Muscle of leg (tissue), 11 donors: ENCODE data around the gene ABHD13. TPM values are rescaled to one million over a fixed set of nuclear protein-coding genes. Genes with fewer than 3 reads are reported as not detected.

Experiments used
- DNase-seq: peaks from one replicate; pipeline ENCODE4 v3.0.0; 2013
- H3K27ac ChIP-seq: one replicate; pipeline ENCODE4 v1.5.1; 2013; ENCODE audit warnings: mild to moderate bottlenecking, low read length, control low read depth
- H3K27me3 ChIP-seq: one replicate; pipeline ENCODE4 v1.6.1; 2013; ENCODE audit warnings: low read length; ENCODE audit not compliant: control insufficient read depth, insufficient read depth
- H3K36me3 ChIP-seq: one replicate; pipeline ENCODE4 v1.6.1; 2013; ENCODE audit warnings: low read length; ENCODE audit not compliant: control insufficient read depth, insufficient read depth
- H3K4me1 ChIP-seq: one replicate; pipeline ENCODE4 v1.6.1; 2013; ENCODE audit warnings: low read length; ENCODE audit not compliant: control insufficient read depth, insufficient read depth
- H3K4me3 ChIP-seq: one replicate; pipeline ENCODE4 v1.5.1; 2013; ENCODE audit warnings: low read length, control low read depth
- H3K9me3 ChIP-seq: replicated peaks from 2 replicates; pipeline ENCODE4 v1.6.1; 2013; ENCODE audit warnings: low read depth, low read length; ENCODE audit not compliant: control insufficient read depth
- WGBS: methylation state at CpG from one replicate; pipeline ENCODE4 v1.1.5; 2013; ENCODE audit warnings: missing lambda C conversion rate; ENCODE audit not compliant: insufficient coverage; 5-methylcytosine and 5-hydroxymethylcytosine counted together
- polyA plus RNA-seq, 8 donors: library from polyadenylated mRNA; unstranded; fragments of 120-200 nt; gene quantifications; one replicate each; pipeline versions ENCODE4 v1.2.1 to v1.2.3, GENCODE V29; 2013; ENCODE audit warnings: inconsistent platforms in 1 of 8, low replicate concordance in 1 of 8; ENCODE audit not compliant: insufficient read length in 8 of 8, insufficient read depth in 1 of 8
- total RNA-seq: library from RNA; stranded (reverse); fragments of 120-200 nt; gene quantifications from one replicate; pipeline ENCODE4 v1.2.4, GENCODE V29; 2013

ABHD13 gene
- total and polyA plus RNA-seq, 9 donors: 7.0 to 11.9 (median 9.0) TPM

- H3K9me3 ChIP-seq: peaks cover 4% of the 10 kb centered on the region
- no peaks in the 10 kb centered on the region for H3K4me1 ChIP-seq
- H3K27me3 ChIP-seq: no peaks in the 10 kb centered on the region
- DNase-seq: no peak
- H3K27ac ChIP-seq: no peak overlapping the region
- H3K4me3 ChIP-seq: no peak overlapping the region
- no peaks in the 10 kb centered on the region for H3K36me3 ChIP-seq
Observed at GRCh38 chr13:108193806-108194205, 24.4 kb upstream of the ABHD13 start.

GRCh38 chr13:108194435-108194936 lies 23.7 kb upstream of the ABHD13 start:
- Histone ChIP-seq H3K4me3 (no peak overlapping the region), H3K9me3 (peaks cover 4% of the 10 kb centered on the region), H3K36me3 (no peaks in the 10 kb centered on the region), H3K27ac (no peak overlapping the region), H3K4me1 (no peaks in the 10 kb centered on the region), H3K27me3 (no peaks in the 10 kb centered on the region)
- DNase-seq: no peak
- WGBS: 88% methylated on average over 4 of the region's 5 CpGs

- no peaks in the 10 kb centered on the region for H3K36me3 ChIP-seq
- no CpG with 5 or more reads among the region's 1 CpG for WGBS
- no peak for DNase-seq
- H3K27ac ChIP-seq: no peak overlapping the region
- peaks cover 4% of the 10 kb centered on the region for H3K9me3 ChIP-seq
- H3K4me3 ChIP-seq: no peak overlapping the region
- H3K27me3 ChIP-seq: no peaks in the 10 kb centered on the region
- no peaks in the 10 kb centered on the region for H3K4me1 ChIP-seq
Observed at GRCh38 chr13:108195146-108195545, 23.0 kb upstream of the ABHD13 start.

- H3K9me3 ChIP-seq: peaks cover 4% of the 10 kb centered on the region
- WGBS: 89% methylated on average over 5 of the region's 5 CpGs
- no peak for DNase-seq
- H3K27ac ChIP-seq: no peak overlapping the region
- no peaks in the 10 kb centered on the region for H3K4me1 ChIP-seq
- H3K36me3 ChIP-seq: no peaks in the 10 kb centered on the region
- H3K27me3 ChIP-seq: no peaks in the 10 kb centered on the region
- no peak overlapping the region for H3K4me3 ChIP-seq
Observed at GRCh38 chr13:108195861-108196260, 22.3 kb upstream of the ABHD13 start.

GRCh38 chr13:108200781-108201398 lies 17.3 kb upstream of the ABHD13 start:
- no peak overlapping the region for H3K4me3 ChIP-seq

GRCh38 chr13:108210551-108210950 lies 7.6 kb upstream of the ABHD13 start:
- no peaks in the 10 kb centered on the region for H3K27me3 ChIP-seq
- no peak overlapping the region for H3K27ac ChIP-seq
- no peak overlapping the region for H3K4me3 ChIP-seq
- peaks cover 5% of the 10 kb centered on the region for H3K4me1 ChIP-seq
- H3K36me3 ChIP-seq: peaks cover 9% of the 10 kb centered on the region
- no peaks in the 10 kb centered on the region for H3K9me3 ChIP-seq
- no peak for DNase-seq
- no CpG with 5 or more reads among the region's 2 CpGs for WGBS

More at GRCh38 chr13:108200781-108201398, 17.3 kb upstream of the ABHD13 start:
- Histone ChIP-seq H3K27ac (no peak overlapping the region), H3K36me3 (no peaks in the 10 kb centered on the region), H3K27me3 (no peaks in the 10 kb centered on the region), H3K4me1 (no peaks in the 10 kb centered on the region), H3K9me3 (no peaks in the 10 kb centered on the region)
- DNase-seq: no peak
- no CpG with 5 or more reads among the region's 1 CpG for WGBS

- H3K4me3 ChIP-seq: no peak overlapping the region
- no peak for DNase-seq
- no CpG with 5 or more reads among the region's 4 CpGs for WGBS
- peaks cover 15% of the 10 kb centered on the region for H3K4me1 ChIP-seq
- no peaks in the 10 kb centered on the region for H3K9me3 ChIP-seq
- peaks cover 9% of the 10 kb centered on the region for H3K36me3 ChIP-seq
- no peaks in the 10 kb centered on the region for H3K27me3 ChIP-seq
- H3K27ac ChIP-seq: no peak overlapping the region
Observed at GRCh38 chr13:108212886-108213285, 5.3 kb upstream of the ABHD13 start.

GRCh38 chr13:108213946-108214345 lies 4.2 kb upstream of the ABHD13 start:
- DNase-seq: no peak
- WGBS: 64% methylated on average over 2 of the region's 5 CpGs
- no peaks in the 10 kb centered on the region for H3K27me3 ChIP-seq
- no peak overlapping the region for H3K4me3 ChIP-seq
- H3K4me1 ChIP-seq: peaks cover 15% of the 10 kb centered on the region
- peaks cover 9% of the 10 kb centered on the region for H3K36me3 ChIP-seq
- H3K27ac ChIP-seq: no peak overlapping the region
- no peaks in the 10 kb centered on the region for H3K9me3 ChIP-seq

GRCh38 chr13:108214441-108215271 lies 3.5 kb upstream of the ABHD13 start:
- no peaks in the 10 kb centered on the region for H3K27me3 ChIP-seq
- 7% methylated on average over 24 of the region's 41 CpGs for WGBS
- peaks cover 3% of the 10 kb centered on the region for H3K36me3 ChIP-seq
- no peaks in the 10 kb centered on the region for H3K9me3 ChIP-seq
- DNase-seq: no peak
- peak overlapping the region; percentile 29 for H3K4me3 ChIP-seq
- H3K4me1 ChIP-seq: peaks cover 17% of the 10 kb centered on the region
- H3K27ac ChIP-seq: no peak overlapping the region

GRCh38 chr13:108215436-108215835 lies 2.8 kb upstream of the ABHD13 start, which contains the start of gene LIG4:
Gene LIG4, minus strand, starts transcription at chr13:108215536. Its CDS starts 4,268 bp downstream, at chr13:108211268.
- no peaks in the 10 kb centered on the region for H3K9me3 ChIP-seq
- peaks cover 19% of the 10 kb centered on the region for H3K4me1 ChIP-seq
- H3K27me3 ChIP-seq: no peaks in the 10 kb centered on the region
- peak; percentile 97 for DNase-seq
- peak within 1 kb of the TSS; percentile 44 for H3K4me3 ChIP-seq
- 1% methylated on average over 23 of the region's 26 CpGs for WGBS
- peak within 1 kb of the TSS; percentile 88 for H3K27ac ChIP-seq
- H3K36me3 ChIP-seq: peaks cover 3% of the 10 kb centered on the region
